Peyer's patch (tissue), 4 donors: ENCODE data around the gene OCIAD2.

Experiments used
- CTCF ChIP-seq, 6 experiments: fragments of 450-650 bp in 4 of 6; fragments of 200-600 bp in 2 of 6; sonication (generic) in 1 of 6; IDR thresholded peaks; one replicate each; pipeline ENCODE4 v1.5.1; 2017 to 2019; ENCODE audit warnings: antibody characterized with exemption in 6 of 6, mild to moderate bottlenecking in 3 of 6, moderate library complexity in 1 of 6
- POLR2A ChIP-seq, 2 donors: fragments of 450-650 bp; IDR thresholded peaks; one replicate each; pipeline ENCODE4 v1.5.1; 2017; ENCODE audit warnings: antibody characterized with exemption in 2 of 2, mild to moderate bottlenecking in 2 of 2, moderate library complexity in 2 of 2

DNA sequence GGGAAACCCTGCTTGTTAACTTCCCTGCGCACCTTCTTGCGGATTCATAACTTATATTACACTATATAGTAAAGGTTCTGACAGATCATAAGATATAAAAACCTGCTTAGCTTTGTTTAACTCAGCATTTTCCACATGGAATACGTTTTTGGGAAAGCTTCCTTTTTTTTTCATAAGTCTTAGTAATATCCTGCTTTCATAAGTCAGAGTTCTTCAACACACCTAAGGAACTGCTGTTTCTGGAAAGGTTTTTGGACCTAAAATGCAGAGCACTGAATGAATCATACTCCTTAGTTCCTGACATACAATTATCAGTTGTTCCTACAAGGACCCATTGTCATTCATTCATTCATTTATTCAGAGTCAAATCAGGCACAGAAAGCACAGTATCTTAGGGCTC, 32.3 kb upstream of the OCIAD2 start:
- TF ChIP-seq POLR2A (IDR thresholded peaks at IDR 0.05) (no peak), CTCF (IDR thresholded peaks at IDR 0.05) (no peak)
